K562 (cell line): ENCODE measurements around the gene CARD14. TPM values are rescaled to one million over a fixed set of nuclear protein-coding genes. Genes with fewer than 3 reads are reported as not detected.

Source experiments
- CAMTA2 ChIP-seq: fragments of 250-450 bp; sonication (Bioruptor Pico); conservative IDR thresholded peaks from 2 replicates; pipeline ENCODE4 v1.5.1; 2022
- CTBP1 ChIP-seq: fragments of 450-650 bp; IDR thresholded peaks from 2 replicates; pipeline ENCODE4 v1.6.1; 2016; ENCODE audit warnings: borderline replicate concordance
- JUN ChIP-seq, 2 experiments: sonication (generic) in 1 of 2; formaldehyde crosslinking in 1 of 2; IDR thresholded peaks; 2 replicates each; pipeline versions ENCODE4 v1.6.1 to v1.8.0; 2012 to 2022; ENCODE audit warnings: borderline replicate concordance in 2 of 2, mild to moderate bottlenecking in 2 of 2, improper control_type of control experiment in 1 of 2, low read depth in 1 of 2, low read length in 1 of 2, missing genetic modification reagents in 1 of 2
- KLF13 ChIP-seq: fragments of 450-650 bp; IDR thresholded peaks from 2 replicates; pipeline ENCODE4 v1.6.1; 2016; ENCODE audit warnings: missing genetic modification characterization, low read depth, mild to moderate bottlenecking, missing compliant biosample characterization, moderate library complexity, borderline replicate concordance
- KLF6 ChIP-seq: fragments of 250-450 bp; sonication (Bioruptor Pico); IDR thresholded peaks from 2 replicates; pipeline ENCODE4 v1.4.0; 2020; ENCODE audit warnings: mild to moderate bottlenecking, moderate library complexity, borderline replicate concordance
- MAFK ChIP-seq: IDR thresholded peaks from 2 replicates; pipeline ENCODE4 v1.6.1; 2011; ENCODE audit warnings: low read length, improper control_type of control experiment
- MEF2D ChIP-seq: conservative IDR thresholded peaks from 2 replicates; pipeline ENCODE4 v1.6.1; 2016; ENCODE audit warnings: low read depth, missing genetic modification characterization, missing compliant biosample characterization
- PCBP2 ChIP-seq: fragments of 200-400 bp; formaldehyde crosslinking; IDR thresholded peaks from 2 replicates; pipeline ENCODE4 v1.6.1; 2018; ENCODE audit warnings: low read length, low read depth, mild to moderate bottlenecking, moderate library complexity; ENCODE audit not compliant: poor library complexity, severe bottlenecking
- POU5F1 ChIP-seq: fragments of 150-350 bp; IDR thresholded peaks from 2 replicates; pipeline ENCODE4 v1.6.1; 2014; ENCODE audit warnings: borderline replicate concordance, low read length, low read depth, mild to moderate bottlenecking; ENCODE audit not compliant: partially characterized antibody
- PTRF ChIP-seq: fragments of 450-650 bp; IDR thresholded peaks from 2 replicates; pipeline ENCODE4 v1.6.1; 2016; ENCODE audit warnings: mild to moderate bottlenecking, missing genetic modification characterization, missing compliant biosample characterization
- STAT5A ChIP-seq: IDR thresholded peaks from 2 replicates; pipeline ENCODE4 v1.6.1; 2012; ENCODE audit warnings: low read length, inconsistent platforms, borderline replicate concordance
- TCF3 ChIP-seq: sonication (generic); formaldehyde crosslinking; IDR thresholded peaks from 2 replicates; pipeline ENCODE4 v1.4.0; 2020; ENCODE audit warnings: mild to moderate bottlenecking, missing genetic modification reagents
- ZNF23 ChIP-seq: fragments of 250-450 bp; sonication (Bioruptor Pico); IDR thresholded peaks from 2 replicates; pipeline ENCODE4 v1.4.0; 2020; ENCODE audit warnings: mild to moderate bottlenecking
- ZNF239 ChIP-seq: fragments of 250-450 bp; sonication (Bioruptor Pico); IDR thresholded peaks from 2 replicates; pipeline ENCODE4 v1.4.0; 2020; ENCODE audit warnings: mild to moderate bottlenecking
- ZNF644 ChIP-seq: fragments of 200-800 bp; sonication (Bioruptor generic); IDR thresholded peaks from 2 replicates; pipeline ENCODE4 v1.6.1; 2016; ENCODE audit warnings: low read depth, missing genetic modification characterization, missing compliant biosample characterization
- polyA plus RNA-seq, 8 experiments: library from polyadenylated mRNA; depleted of rRNA in 4 of 8; stranded (reverse) in 5 of 8; unstranded in 3 of 8; fragments of >200 nt; fragmentation: Nextera tagmentation in 2 of 8; fragmentation: Illumina TruSeq in 1 of 8; extraction: Ambion mirVana in 2 of 8; extraction: Trizol in 1 of 8; gene quantifications; 2 replicates each; pipeline versions ENCODE4 v1.2.1 to v1.2.3, GENCODE V29; 2011 to 2014; ENCODE audit warnings: inconsistent platforms in 1 of 8, missing spikeins in 1 of 8
- total RNA-seq, 7 experiments: library from RNA; depleted of rRNA in 6 of 7; stranded (reverse); fragments of >200 nt in 6 of 7; fragmentation: Illumina TruSeq in 2 of 7; extraction: Trizol in 2 of 7; gene quantifications; 2 replicates each; pipeline versions ENCODE4 v1.2.1 to v1.2.3, GENCODE V29; 2011 to 2021; ENCODE audit warnings: low replicate concordance in 1 of 7
- TF ChIP-seq, protein P1 (sequence below): fragments of 250-450 bp; sonication (Bioruptor Pico); IDR thresholded peaks from 2 replicates; pipeline ENCODE4 v1.4.0; 2020; ENCODE audit warnings: borderline replicate concordance
- TF ChIP-seq, protein P2 (sequence below): fragments of 450-650 bp; IDR thresholded peaks from 2 replicates; pipeline ENCODE4 v1.6.1; 2016; ENCODE audit warnings: borderline replicate concordance
- TF ChIP-seq, protein P3 (sequence below): fragments of 450-650 bp; IDR thresholded peaks from 2 replicates; pipeline ENCODE4 v1.6.1; 2014; ENCODE audit warnings: low read depth, mild to moderate bottlenecking, moderate library complexity, borderline replicate concordance
- TF ChIP-seq, protein P4 (sequence below): fragments of 450-650 bp; formaldehyde crosslinking; IDR thresholded peaks from 2 replicates; pipeline ENCODE4 v1.4.0; 2022; ENCODE audit warnings: mild to moderate bottlenecking, moderate library complexity

CARD14 gene
- total and polyA plus RNA-seq, 9 of the 15 experiments (the other 6 are each of a cell fraction or from before 2014, with no cell fraction given): not detected

DNA sequence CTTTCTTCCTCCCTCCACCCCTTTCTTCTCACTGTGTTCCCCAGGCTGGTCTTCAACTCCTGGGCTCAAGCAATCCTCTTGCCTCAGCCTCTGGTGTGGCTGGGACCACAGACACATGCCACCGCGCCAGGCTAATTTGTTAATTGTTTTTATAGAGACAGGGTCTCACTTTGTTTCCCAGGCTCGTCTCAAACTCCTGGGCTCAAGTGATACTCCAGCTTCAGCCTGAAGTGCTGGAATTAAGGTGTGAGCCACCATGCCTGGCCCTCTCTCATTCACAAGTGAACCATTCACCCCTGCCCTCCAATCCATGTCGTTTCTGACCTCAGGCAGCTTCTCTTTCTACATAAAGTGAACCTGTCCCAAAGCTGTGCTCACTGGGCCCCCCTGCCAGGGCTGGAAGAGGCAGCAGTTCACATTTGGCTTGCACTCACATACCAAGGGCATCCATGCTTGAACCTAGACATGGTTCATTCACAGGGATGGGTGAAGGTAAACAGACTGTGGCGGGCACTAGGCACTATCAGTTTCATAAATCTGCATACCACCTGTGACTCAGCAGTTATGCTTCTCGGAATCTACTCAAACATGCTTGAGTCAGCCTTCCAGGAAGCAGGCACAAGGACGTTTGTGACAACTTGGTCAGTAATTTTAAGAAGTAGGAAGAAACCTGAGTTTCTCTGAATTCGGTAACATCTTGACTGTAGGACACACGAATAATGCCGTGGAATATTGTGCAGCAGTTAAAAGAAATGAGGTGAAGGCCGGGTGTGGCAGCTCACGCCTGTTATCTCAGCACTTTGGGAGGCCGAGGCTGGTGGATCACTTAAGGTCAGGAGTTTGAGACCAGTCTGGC is 84.8 kb downstream of the CARD14 start (continued):
- peak; percentile 63; the same call in 1 of the 2 replicates for TF ChIP-seq KLF13 (tag)
- TF ChIP-seq PCBP2: no peak
- TF ChIP-seq, protein P1, sequence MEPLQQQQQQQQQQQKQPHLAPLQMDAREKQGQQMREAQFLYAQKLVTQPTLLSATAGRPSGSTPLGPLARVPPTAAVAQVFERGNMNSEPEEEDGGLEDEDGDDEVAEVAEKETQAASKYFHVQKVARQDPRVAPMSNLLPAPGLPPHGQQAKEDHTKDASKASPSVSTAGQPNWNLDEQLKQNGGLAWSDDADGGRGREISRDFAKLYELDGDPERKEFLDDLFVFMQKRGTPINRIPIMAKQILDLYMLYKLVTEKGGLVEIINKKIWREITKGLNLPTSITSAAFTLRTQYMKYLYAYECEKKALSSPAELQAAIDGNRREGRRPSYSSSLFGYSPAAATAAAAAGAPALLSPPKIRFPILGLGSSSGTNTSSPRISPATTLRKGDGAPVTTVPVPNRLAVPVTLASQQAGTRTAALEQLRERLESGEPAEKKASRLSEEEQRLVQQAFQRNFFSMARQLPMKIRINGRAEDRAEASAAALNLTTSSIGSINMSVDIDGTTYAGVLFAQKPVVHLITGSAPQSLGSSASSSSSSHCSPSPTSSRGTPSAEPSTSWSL (CRISPR knock-in tag): peak; percentile 77; the same call in 1 of the 2 replicates
- TF ChIP-seq CTBP1: peak; percentile 92
- TF ChIP-seq, protein P2, sequence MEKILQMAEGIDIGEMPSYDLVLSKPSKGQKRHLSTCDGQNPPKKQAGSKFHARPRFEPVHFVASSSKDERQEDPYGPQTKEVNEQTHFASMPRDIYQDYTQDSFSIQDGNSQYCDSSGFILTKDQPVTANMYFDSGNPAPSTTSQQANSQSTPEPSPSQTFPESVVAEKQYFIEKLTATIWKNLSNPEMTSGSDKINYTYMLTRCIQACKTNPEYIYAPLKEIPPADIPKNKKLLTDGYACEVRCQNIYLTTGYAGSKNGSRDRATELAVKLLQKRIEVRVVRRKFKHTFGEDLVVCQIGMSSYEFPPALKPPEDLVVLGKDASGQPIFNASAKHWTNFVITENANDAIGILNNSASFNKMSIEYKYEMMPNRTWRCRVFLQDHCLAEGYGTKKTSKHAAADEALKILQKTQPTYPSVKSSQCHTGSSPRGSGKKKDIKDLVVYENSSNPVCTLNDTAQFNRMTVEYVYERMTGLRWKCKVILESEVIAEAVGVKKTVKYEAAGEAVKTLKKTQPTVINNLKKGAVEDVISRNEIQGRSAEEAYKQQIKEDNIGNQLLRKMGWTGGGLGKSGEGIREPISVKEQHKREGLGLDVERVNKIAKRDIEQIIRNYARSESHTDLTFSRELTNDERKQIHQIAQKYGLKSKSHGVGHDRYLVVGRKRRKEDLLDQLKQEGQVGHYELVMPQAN: 0 out of 2 replicates have a peak, but pooled peaks have one; percentile 42
- 0 out of 2 replicates have a peak, but pooled peaks have one; percentile 13 for TF ChIP-seq CAMTA2 (CRISPR knock-in tag)
- peak; percentile 90 for TF ChIP-seq STAT5A
- no peak for TF ChIP-seq POU5F1
- TF ChIP-seq TCF3: peak; percentile 56
- TF ChIP-seq JUN (IDR thresholded peaks at IDR 0.05; ENCODE audit: borderline replicate concordance, low read depth, low read length): peak; percentile 67; the same call in 1 of the 2 replicates
- TF ChIP-seq JUN (CRISPR knock-in tag; IDR thresholded peaks at IDR 0.05; ENCODE audit: borderline replicate concordance): no peak
- TF ChIP-seq, protein P3, sequence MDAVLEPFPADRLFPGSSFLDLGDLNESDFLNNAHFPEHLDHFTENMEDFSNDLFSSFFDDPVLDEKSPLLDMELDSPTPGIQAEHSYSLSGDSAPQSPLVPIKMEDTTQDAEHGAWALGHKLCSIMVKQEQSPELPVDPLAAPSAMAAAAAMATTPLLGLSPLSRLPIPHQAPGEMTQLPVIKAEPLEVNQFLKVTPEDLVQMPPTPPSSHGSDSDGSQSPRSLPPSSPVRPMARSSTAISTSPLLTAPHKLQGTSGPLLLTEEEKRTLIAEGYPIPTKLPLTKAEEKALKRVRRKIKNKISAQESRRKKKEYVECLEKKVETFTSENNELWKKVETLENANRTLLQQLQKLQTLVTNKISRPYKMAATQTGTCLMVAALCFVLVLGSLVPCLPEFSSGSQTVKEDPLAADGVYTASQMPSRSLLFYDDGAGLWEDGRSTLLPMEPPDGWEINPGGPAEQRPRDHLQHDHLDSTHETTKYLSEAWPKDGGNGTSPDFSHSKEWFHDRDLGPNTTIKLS: peak; percentile 27; the same call in 1 of the 2 replicates
- TF ChIP-seq ZNF239 (CRISPR knock-in tag): peak; percentile 77
- TF ChIP-seq MAFK: peak; percentile 97
- peak; percentile 60; the same call in 1 of the 2 replicates for TF ChIP-seq ZNF23
- peak; percentile 91 for TF ChIP-seq ZNF644 (tag)
- TF ChIP-seq, protein P4, sequence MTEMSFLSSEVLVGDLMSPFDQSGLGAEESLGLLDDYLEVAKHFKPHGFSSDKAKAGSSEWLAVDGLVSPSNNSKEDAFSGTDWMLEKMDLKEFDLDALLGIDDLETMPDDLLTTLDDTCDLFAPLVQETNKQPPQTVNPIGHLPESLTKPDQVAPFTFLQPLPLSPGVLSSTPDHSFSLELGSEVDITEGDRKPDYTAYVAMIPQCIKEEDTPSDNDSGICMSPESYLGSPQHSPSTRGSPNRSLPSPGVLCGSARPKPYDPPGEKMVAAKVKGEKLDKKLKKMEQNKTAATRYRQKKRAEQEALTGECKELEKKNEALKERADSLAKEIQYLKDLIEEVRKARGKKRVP (CRISPR knock-in tag): peak; percentile 75
- peak; percentile 82 for TF ChIP-seq KLF6 (CRISPR knock-in tag)
- TF ChIP-seq PTRF: peak; percentile 86; the same call in 1 of the 2 replicates
- peak; percentile 74 for TF ChIP-seq MEF2D
